Stimulated activated CD8-positive, alpha-beta memory T cell treated with anti-CD3 and anti-CD28 coated beads, Interleukin-4, amount 100 ng/mL, for 48 hours (primary cell): ENCODE data around the gene SH3RF2.
"Not testable (repeated sequence)": the region's sequence is repeated elsewhere in the genome, so short reads cannot be mapped to it uniquely, and the experiment has no call there.

Experiments
- DNase-seq: peaks from one replicate; pipeline ENCODE4 v3.0.0-alpha.2; 2020

The SH3RF2 gene

DNA sequence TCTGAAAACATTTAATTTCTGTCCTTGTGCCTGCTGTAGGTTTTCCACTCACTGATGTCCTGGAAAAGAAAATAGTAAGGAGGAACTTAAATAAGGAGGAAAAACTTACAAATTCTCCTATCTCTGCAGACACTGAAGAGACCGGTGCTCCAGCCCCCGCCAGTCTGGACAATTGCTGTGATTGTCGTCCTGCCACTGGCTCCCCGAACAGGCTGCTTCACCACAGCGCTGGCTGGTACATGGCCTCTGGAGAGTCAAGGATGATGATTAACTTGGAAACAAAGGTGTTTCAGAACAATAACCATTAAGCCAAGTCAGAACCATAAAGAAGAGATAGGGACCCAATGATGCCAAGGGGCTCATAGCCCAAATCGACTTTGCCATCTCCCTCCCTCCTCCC is 161.7 kb downstream of the SH3RF2 start:
- no peak for DNase-seq

DNA sequence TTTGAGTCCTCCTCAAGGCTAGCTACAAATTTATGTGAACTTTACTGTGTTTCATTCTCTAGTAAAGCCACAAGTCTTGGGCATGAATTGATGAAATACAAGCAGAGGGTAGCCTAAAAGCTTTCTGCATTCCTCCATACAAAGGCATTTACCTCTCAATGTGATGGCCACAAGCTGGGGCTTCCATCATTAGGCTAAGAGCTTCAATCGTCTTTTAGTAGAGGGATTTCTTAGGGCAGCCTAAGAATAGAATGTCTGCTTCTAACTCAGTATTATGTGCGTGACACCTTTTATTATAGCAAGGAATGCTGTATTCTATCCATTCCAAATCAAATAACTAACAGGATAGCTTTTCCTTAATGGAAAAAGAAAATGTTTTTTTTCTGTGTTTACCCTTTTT is 165.3 kb downstream of the SH3RF2 start:
- no peak for DNase-seq

DNA sequence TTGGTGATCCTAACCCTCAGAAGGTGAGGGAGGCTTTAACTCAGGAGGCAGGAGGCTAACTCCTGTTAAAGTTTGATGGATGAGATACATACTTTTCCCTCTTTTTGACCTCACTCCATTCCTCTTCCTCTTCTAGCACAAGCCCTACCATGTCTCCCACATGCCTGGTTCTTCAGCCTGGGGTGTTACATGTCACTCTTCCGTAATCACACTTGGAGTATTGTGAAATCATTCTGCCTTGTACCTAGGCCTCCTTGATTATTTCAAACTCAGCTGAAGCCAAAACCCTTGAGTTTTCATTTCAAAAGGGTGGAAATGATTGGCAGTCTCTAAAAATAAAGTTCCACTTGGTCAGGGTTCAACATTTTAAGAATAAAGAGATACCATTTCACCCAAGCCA is 167.2 kb downstream of the SH3RF2 start:
- DNase-seq = no peak

DNA sequence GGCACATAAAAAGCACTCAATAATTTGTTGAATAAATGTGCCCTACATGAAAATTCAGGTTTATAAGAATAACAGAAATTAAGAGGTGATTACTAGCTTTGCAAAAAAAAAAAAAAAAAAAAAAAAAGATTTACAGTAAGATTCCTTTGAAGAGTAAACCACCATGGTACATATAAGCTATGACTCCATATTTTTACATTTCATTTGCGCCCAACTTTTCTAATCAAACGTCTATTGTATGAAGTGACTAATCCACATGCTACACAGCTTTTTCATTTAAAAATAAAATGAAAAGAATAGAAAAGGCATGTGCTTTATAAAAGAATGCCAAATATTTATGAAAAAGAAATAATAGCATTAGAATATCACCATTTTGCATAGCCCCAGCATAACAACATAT is 169.1 kb downstream of the SH3RF2 start, which contains the start of gene PLAC8L1:
TSS of gene PLAC8L1 (minus strand) at position 101 of the 400 bp plus-strand sequence. CDS start 1,266 bp downstream, outside the sequence.
- no peak for DNase-seq

DNA sequence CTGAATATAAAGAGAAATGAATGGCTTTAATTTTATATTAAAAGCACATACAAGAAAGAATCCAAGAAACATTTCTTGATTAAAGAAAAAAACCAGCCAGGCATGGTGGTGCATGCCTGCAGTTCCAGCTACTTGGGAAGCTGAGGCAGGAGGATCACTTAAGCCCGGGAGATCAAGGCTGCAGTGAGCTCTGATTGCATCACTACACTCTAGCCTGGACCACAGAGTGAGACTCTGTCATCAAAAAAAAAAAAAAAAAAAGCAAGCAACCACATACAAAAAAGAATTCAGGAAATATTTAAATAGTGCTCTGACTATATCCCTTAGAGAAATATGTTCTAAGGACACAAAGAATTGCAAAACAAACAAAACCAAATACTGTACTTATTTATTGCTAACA is 171.5 kb downstream of the SH3RF2 start:
- no peak for DNase-seq

DNA sequence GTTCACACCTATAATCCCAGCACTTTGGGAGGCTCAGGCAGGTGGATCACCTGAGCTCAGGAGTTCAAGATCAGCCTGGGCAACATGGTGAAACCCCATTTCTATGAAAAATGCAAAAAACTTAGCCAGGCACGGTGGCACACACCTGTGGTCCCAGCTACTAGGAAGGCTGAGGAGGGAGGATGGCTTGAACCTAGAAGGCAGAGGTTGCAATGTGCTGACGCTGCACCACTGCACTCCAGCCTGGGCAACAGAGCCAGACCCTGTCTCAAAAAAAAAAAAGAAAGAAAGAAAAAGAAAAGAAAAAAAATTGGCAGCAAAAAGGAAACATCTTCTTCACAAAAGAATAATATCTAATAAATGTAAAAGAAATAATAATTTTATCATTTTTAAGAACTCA is 172.5 kb downstream of the SH3RF2 start:
- DNase-seq = not testable (repeated sequence)

DNA sequence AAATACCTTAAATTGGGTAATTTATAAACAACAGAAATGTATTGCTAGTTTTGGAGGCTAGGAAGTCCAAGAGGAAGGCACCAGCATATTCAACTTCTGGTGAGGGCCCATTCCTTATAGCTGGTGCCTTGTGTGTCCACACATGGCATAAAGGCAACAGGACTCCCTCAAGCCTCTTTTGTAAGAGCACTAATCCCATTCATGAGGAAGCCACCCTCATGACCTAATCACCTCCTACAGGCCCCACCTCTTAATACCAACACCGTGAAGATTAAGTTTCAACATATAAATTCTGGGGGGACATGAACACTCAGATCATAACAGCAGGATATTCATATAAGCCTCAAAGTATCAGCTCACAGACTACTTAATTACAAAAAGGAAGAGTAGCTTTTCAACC is 173.0 kb downstream of the SH3RF2 start:
- no peak for DNase-seq

DNA sequence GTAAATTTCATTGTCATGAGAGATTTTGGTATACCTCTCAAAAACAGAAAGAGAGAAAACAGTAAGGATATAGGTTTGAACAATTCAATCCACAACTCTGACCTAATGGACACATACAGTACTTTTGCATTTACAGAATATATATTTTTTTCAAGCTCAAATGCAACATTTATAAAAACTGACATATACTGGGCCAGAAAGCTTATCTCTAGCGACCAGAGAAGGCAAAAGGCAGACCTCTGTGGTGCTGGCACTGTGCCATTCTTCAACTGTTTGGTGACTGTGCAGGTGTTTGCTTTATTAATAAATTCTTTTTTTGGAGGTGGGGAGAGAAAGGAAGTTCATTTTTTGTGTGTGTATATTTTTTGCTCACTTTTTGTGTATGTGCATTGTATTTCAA is 175.0 kb downstream of the SH3RF2 start:
- no peak for DNase-seq

DNA sequence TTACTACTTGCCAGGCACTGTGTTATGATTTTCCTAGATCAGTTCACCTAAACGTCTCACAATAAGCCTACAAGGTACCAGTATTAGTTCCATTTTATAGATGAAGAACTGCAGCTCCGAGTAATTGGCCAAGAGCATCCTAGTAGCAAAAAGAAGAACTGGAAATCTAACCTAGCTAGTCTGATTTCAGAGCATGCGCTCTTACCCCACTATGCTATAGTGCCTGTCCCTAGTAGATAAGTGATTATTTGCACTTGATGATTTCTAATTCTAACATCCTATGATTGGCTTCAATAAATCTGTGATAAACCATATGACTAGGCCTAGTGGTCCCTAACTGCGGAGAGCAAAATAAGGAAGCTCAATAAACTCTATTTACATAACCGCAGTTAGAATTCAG is 176.1 kb downstream of the SH3RF2 start:
- DNase-seq = no peak
